ENCODE measurements around the gene RNU4-1. TPM values are rescaled to one million over a fixed set of nuclear protein-coding genes. Genes with fewer than 3 reads are reported as not detected.
A peak's percentile ranks its signal among the peaks of the same experiment; 100 is the strongest.

Gene RNU4-1
- total and polyA plus RNA-seq, 9 of the 15 experiments (the other 6 are each of a cell fraction or from before 2014, with no cell fraction given), result under 0.01 to 19,719 (median 3,563) TPM; not detected in 4

DNA sequence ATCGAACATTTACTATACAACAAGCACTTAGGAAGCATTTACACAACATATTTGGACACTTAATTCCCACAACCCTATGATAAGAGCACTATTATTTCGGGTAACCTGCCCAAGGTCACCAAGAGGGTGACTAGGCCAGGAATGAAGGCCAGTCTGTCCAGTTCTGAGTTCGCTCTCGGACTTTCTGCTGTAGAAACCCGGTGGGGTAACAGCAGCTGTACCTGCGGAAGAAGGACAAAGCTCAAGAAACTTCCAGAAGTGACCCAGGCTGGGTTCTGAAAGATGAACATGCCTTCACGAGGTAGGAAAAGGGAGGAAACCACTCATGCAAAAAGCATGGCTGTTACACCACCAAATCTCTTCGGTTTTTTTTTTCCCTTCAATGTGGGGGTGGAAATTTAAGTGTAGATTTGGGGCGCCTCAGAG is 23.8 kb upstream of the RNU4-1 start (continued):
- TF ChIP-seq PKNOX1 (IDR thresholded peaks at IDR 0.05) (no peak), DEAF1 (CRISPR knock-in tag; IDR thresholded peaks at IDR 0.05) (no peak), AFF1 (IDR thresholded peaks at IDR 0.05; ENCODE audit: low read depth in 1 of 2, partially characterized antibody in 2 of 2) (no peak), SP1 (CRISPR knock-in tag; IDR thresholded peaks at IDR 0.05) (no peak), ZFX (CRISPR knock-in tag; IDR thresholded peaks at IDR 0.05) (peak; percentile 66; the same call in 1 of the 2 replicates), FOXA1 (IDR thresholded peaks at IDR 0.05; ENCODE audit: borderline replicate concordance) (no peak), ERF (CRISPR knock-in tag; IDR thresholded peaks at IDR 0.05) (peak; percentile 58; the same call in 1 of the 2 replicates), HDAC2 (IDR thresholded peaks at IDR 0.05) (no peak; the same call in 1 of the 2 replicates)
- TF ChIP-seq, protein P1, sequence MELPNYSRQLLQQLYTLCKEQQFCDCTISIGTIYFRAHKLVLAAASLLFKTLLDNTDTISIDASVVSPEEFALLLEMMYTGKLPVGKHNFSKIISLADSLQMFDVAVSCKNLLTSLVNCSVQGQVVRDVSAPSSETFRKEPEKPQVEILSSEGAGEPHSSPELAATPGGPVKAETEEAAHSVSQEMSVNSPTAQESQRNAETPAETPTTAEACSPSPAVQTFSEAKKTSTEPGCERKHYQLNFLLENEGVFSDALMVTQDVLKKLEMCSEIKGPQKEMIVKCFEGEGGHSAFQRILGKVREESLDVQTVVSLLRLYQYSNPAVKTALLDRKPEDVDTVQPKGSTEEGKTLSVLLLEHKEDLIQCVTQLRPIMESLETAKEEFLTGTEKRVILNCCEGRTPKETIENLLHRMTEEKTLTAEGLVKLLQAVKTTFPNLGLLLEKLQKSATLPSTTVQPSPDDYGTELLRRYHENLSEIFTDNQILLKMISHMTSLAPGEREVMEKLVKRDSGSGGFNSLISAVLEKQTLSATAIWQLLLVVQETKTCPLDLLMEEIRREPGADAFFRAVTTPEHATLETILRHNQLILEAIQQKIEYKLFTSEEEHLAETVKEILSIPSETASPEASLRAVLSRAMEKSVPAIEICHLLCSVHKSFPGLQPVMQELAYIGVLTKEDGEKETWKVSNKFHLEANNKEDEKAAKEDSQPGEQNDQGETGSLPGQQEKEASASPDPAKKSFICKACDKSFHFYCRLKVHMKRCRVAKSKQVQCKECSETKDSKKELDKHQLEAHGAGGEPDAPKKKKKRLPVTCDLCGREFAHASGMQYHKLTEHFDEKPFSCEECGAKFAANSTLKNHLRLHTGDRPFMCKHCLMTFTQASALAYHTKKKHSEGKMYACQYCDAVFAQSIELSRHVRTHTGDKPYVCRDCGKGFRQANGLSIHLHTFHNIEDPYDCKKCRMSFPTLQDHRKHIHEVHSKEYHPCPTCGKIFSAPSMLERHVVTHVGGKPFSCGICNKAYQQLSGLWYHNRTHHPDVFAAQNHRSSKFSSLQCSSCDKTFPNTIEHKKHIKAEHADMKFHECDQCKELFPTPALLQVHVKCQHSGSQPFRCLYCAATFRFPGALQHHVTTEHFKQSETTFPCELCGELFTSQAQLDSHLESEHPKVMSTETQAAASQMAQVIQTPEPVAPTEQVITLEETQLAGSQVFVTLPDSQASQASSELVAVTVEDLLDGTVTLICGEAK (IDR thresholded peaks at IDR 0.05), result 0 out of 2 replicates have a peak, but pooled peaks have one; percentile 27
- TF ChIP-seq, protein P1 (CRISPR knock-in tag; IDR thresholded peaks at IDR 0.05), result no peak
